B cell (primary cell): ENCODE results near the gene NTSR2. TPM values are rescaled to one million over a fixed set of nuclear protein-coding genes. Genes with fewer than 3 reads are reported as not detected.

Source experiments
- ATAC-seq: fragments of 200-7000 bp; cut with Tn5 transposase; one replicate; pipeline ENCODE4 v1.10.0; 2021; ENCODE audit warnings: low read depth, mild to moderate bottlenecking, moderate number of reproducible peaks, moderate library complexity
- CTCF ChIA-PET: fragments of 350-600 bp; sonication (Branson Sonifier 250); formaldehyde crosslinking; loops from one replicate; lab custom pipeline; 2021; ENCODE audit warnings: antibody characterized with exemption, inconsistent platforms; lab: Charles Lee
- POLR2A ChIA-PET: fragments of 350-600 bp; sonication (Branson Sonifier 250); formaldehyde crosslinking; loops from one replicate; lab custom pipeline; 2021; ENCODE audit warnings: antibody characterized with exemption; lab: Charles Lee
- DNase-seq: peaks from one replicate; pipeline ENCODE4 v3.0.0; 2013
- H2AFZ ChIP-seq: 2 replicates; pipeline ENCODE4 v1.6.1; 2012; ENCODE audit warnings: mild to moderate bottlenecking, low read depth, low read length; ENCODE audit not compliant: insufficient read depth, poor library complexity, severe bottlenecking
- H3K27ac ChIP-seq, 2 donors: 1 replicate in 1 of 2; 2 replicates in 1 of 2; pipeline ENCODE4 v1.5.1; 2012 to 2013; ENCODE audit warnings: low read length in 2 of 2, mild to moderate bottlenecking in 2 of 2, moderate library complexity in 1 of 2
- H3K27me3 ChIP-seq, 4 experiments: fragments of 200-600 bp in 1 of 4; sonication (generic) in 1 of 4; replicated peaks in 1 of 4; 1 replicate in 2 of 4; 2 replicates in 2 of 4; pipeline versions ENCODE4 v1.6.1 to v1.7.0; 2013 to 2016; ENCODE audit warnings: low read length in 3 of 4, mild to moderate bottlenecking in 2 of 4, mixed read lengths in 1 of 4, moderate library complexity in 1 of 4; ENCODE audit not compliant: insufficient read depth in 4 of 4, control insufficient read depth in 3 of 4; ENCODE audit errors: control extremely low read depth in 1 of 4
- H3K36me3 ChIP-seq, 2 experiments: replicated peaks in 1 of 2; 1 replicate in 1 of 2; 2 replicates in 1 of 2; pipeline versions ENCODE4 v1.6.1 to v1.7.1; 2013; ENCODE audit warnings: low read length in 1 of 2; ENCODE audit not compliant: insufficient read depth in 2 of 2, control insufficient read depth in 1 of 2; ENCODE audit errors: control extremely low read depth in 1 of 2, extremely low read depth in 1 of 2
- H3K4me1 ChIP-seq, 2 donors: fragments of 200-600 bp in 1 of 2; sonication (generic) in 1 of 2; 1 replicate in 1 of 2; 2 replicates in 1 of 2; pipeline versions ENCODE4 v1.5.1 to v1.6.1; 2013 to 2017; ENCODE audit warnings: low read length in 2 of 2; ENCODE audit not compliant: control insufficient read depth in 2 of 2, insufficient read depth in 2 of 2
- H3K4me2 ChIP-seq: replicated peaks from 2 replicates; pipeline ENCODE3; 2012; ENCODE audit warnings: mild to moderate bottlenecking, low read depth, low read length; ENCODE audit not compliant: poor library complexity, severe bottlenecking
- H3K4me3 ChIP-seq, 5 experiments: fragments of 200-600 bp in 1 of 5; sonication (generic) in 1 of 5; 1 replicate in 3 of 5; 2 replicates in 2 of 5; pipeline versions ENCODE4 v1.5.1 to v1.7.0; 2011 to 2016; ENCODE audit warnings: low read length in 4 of 5, mild to moderate bottlenecking in 4 of 5, low read depth in 2 of 5, control low read depth in 1 of 5, moderate library complexity in 1 of 5; ENCODE audit not compliant: insufficient read depth in 1 of 5; ENCODE audit errors: control extremely low read depth in 1 of 5, extremely low read depth in 1 of 5
- H3K79me2 ChIP-seq: fragments of 200-600 bp; sonication (generic); one replicate; pipeline ENCODE4 v1.6.0; 2016; ENCODE audit warnings: low read length; ENCODE audit not compliant: control insufficient read depth, insufficient read depth
- H3K9ac ChIP-seq: fragments of 200-600 bp; sonication (generic); 2 replicates; pipeline ENCODE4 v1.6.1; 2017; ENCODE audit warnings: mild to moderate bottlenecking, low read length, moderate library complexity
- H3K9me3 ChIP-seq, 3 donors: one replicate each; pipeline versions ENCODE4 v1.6.1 to v1.7.1; 2013; ENCODE audit warnings: low read length in 2 of 3; ENCODE audit not compliant: control insufficient read depth in 2 of 3, insufficient read depth in 1 of 3; ENCODE audit errors: control extremely low read depth in 1 of 3
- H4K20me1 ChIP-seq: 2 replicates; pipeline ENCODE4 v1.6.0; 2012; ENCODE audit warnings: mild to moderate bottlenecking, low read length; ENCODE audit not compliant: insufficient read depth, control insufficient read depth, poor library complexity, severe bottlenecking
- H3K27ac Mint-ChIP-seq: one replicate; pipeline ENCODE4 v1.8.0; 2021; ENCODE audit warnings: mixed read lengths
- H3K27me3 Mint-ChIP-seq: one replicate; pipeline ENCODE4 v1.8.0; 2021; ENCODE audit warnings: mixed read lengths
- H3K4me1 Mint-ChIP-seq: one replicate; pipeline ENCODE4 v1.8.0; 2021; ENCODE audit warnings: mixed read lengths
- H3K4me3 Mint-ChIP-seq: one replicate; pipeline ENCODE4 v1.8.0; 2021; ENCODE audit warnings: mixed read lengths
- H3K9me3 Mint-ChIP-seq: one replicate; pipeline ENCODE4 v1.8.0; 2022; ENCODE audit warnings: mixed read lengths; ENCODE audit not compliant: insufficient read depth
- CTCF ChIP-seq: fragments of 200-600 bp; IDR thresholded peaks from one replicate; pipeline ENCODE4 v1.8.0; 2022; ENCODE audit warnings: antibody characterized with exemption, mild to moderate bottlenecking
- EZH2 ChIP-seq: IDR thresholded peaks from 2 replicates; pipeline ENCODE4 v1.6.1; 2012; ENCODE audit warnings: borderline replicate concordance, low read depth, mild to moderate bottlenecking, moderate library complexity, low read length; ENCODE audit not compliant: insufficient read depth, poor library complexity, severe bottlenecking
- WGBS: methylation state at CpG from one replicate; pipeline ENCODE4 v1.1.5; 2013; ENCODE audit warnings: missing lambda C conversion rate; ENCODE audit not compliant: insufficient coverage; 5-methylcytosine and 5-hydroxymethylcytosine counted together
- intact Hi-C: fragments of 100-400 bp; cut with micrococcal nuclease; formaldehyde crosslinking; loops from one replicate; pipeline ENCODE4 v1.10.0; 2022
- polyA plus RNA-seq: library from polyadenylated mRNA; depleted of rRNA; stranded (reverse); fragments of >200 nt; gene quantifications from 2 replicates; pipeline ENCODE4 v1.2.3, GENCODE V29; 2012
- total RNA-seq, 2 donors: library from RNA; stranded (reverse); fragments of 120-200 nt in 1 of 2; gene quantifications; 1 replicate in 1 of 2; 2 replicates in 1 of 2; pipeline versions ENCODE4 v1.2.3 to v1.2.4, GENCODE V29; 2013 to 2022

NTSR2 gene
- total and polyA plus RNA-seq, 2 donors (not counting 1 experiment from before 2014, with no cell fraction given): not detected

- DNase-seq: no peak
- 100% methylated on average over 2 of the region's 3 CpGs for WGBS
- Histone ChIP-seq H3K79me2 (no peaks in the 10 kb centered on the region), H2AFZ (no peak overlapping the region), H3K27ac (no peak overlapping the region), H3K9me3 (no peaks in the 10 kb centered on the region), H3K4me1 (no peaks in the 10 kb centered on the region), H3K4me2 (no peak overlapping the region), H3K4me3 (no peak overlapping the region), H4K20me1 (no peaks in the 10 kb centered on the region), H3K9ac (no peak overlapping the region), H3K36me3 (no peaks in the 10 kb centered on the region), H3K27me3 (no peaks in the 10 kb centered on the region)
- no peak for TF ChIP-seq CTCF
- no peak for TF ChIP-seq EZH2
- Mint-ChIP-seq H3K9me3 (no peaks in the 10 kb centered on the region), H3K27ac (no peak overlapping the region), H3K4me1 (no peaks in the 10 kb centered on the region), H3K27me3 (peaks cover 5% of the 10 kb centered on the region), H3K4me3 (no peak overlapping the region)
- intact Hi-C loops: no loop called here
- ATAC-seq: no peak
- POLR2A ChIA-PET: no interaction called here
- CTCF ChIA-PET: interaction anchor here (1.3 to 1.7 kb wide), 2 partner anchors 10 to 15 kb away, joined by 3 to 6 read pairs; no protein-coding TSS in a partner anchor
Measured at GRCh38 chr2:11708106-11708505, 38.1 kb upstream of the NTSR2 start.

GRCh38 chr2:11705711-11706110 lies 35.7 kb upstream of the NTSR2 start:
- H3K27me3 Mint-ChIP-seq: peaks cover 5% of the 10 kb centered on the region
- no peak overlapping the region for H3K4me3 Mint-ChIP-seq
- Histone ChIP-seq H3K9me3 (no peaks in the 10 kb centered on the region), H3K4me1 (peaks cover 14 to 17% of the 10 kb centered on the region in 2 donors), H4K20me1 (no peaks in the 10 kb centered on the region), H3K9ac (no peak overlapping the region), H3K36me3 (no peaks in the 10 kb centered on the region), H3K79me2 (no peaks in the 10 kb centered on the region), H2AFZ (no peak overlapping the region), H3K27ac (no peak overlapping the region), H3K27me3 (no peaks in the 10 kb centered on the region), H3K4me2 (no peak overlapping the region), H3K4me3 (no peak overlapping the region)
- no peaks in the 10 kb centered on the region for H3K4me1 Mint-ChIP-seq
- TF ChIP-seq EZH2 (no peak), CTCF (no peak)
- CTCF ChIA-PET: interaction anchor here (0.9 to 2.0 kb wide), 3 partner anchors 15 to 74 kb away, joined by 3 to 11 read pairs (median 4); no protein-coding TSS in a partner anchor
- DNase-seq (no peak), ATAC-seq (no peak)
- POLR2A ChIA-PET: no interaction called here
- no peaks in the 10 kb centered on the region for H3K9me3 Mint-ChIP-seq
- intact Hi-C loops: no loop called here
- 94% methylated on average over 3 of the region's 3 CpGs for WGBS
- no peak overlapping the region for H3K27ac Mint-ChIP-seq
